Upper lobe of left lung (tissue), 6 donors: ENCODE results near the gene PDE11A. TPM values are rescaled to one million over a fixed set of nuclear protein-coding genes. Genes with fewer than 3 reads are reported as not detected.

Experiments used
- ATAC-seq, 2 donors: fragments of 200-7000 bp; cut with Tn5 transposase; one replicate each; pipeline ENCODE4 v1.9.1; 2022; ENCODE audit warnings: mild to moderate bottlenecking in 2 of 2, moderate library complexity in 2 of 2; ENCODE audit not compliant: low FRiP score in 2 of 2
- DNase-seq, 2 donors: peaks; one replicate each; pipeline ENCODE4 v3.0.0-alpha.2; 2019 to 2020
- H3K27ac ChIP-seq, 4 donors: fragments of 200-600 bp; sonication (generic); one replicate each; pipeline ENCODE4 v1.5.1; 2016 to 2019
- H3K27me3 ChIP-seq, 4 donors: fragments of 200-600 bp; sonication (generic); one replicate each; pipeline ENCODE4 v1.5.1; 2017 to 2019
- H3K36me3 ChIP-seq, 4 donors: fragments of 200-600 bp; sonication (generic); one replicate each; pipeline ENCODE4 v1.5.1; 2016 to 2019
- H3K4me1 ChIP-seq, 4 donors: fragments of 200-600 bp; sonication (generic); one replicate each; pipeline ENCODE4 v1.5.1; 2018 to 2019
- H3K4me3 ChIP-seq, 4 donors: fragments of 200-600 bp; sonication (generic); one replicate each; pipeline ENCODE4 v1.5.1; 2017 to 2019; ENCODE audit warnings: mild to moderate bottlenecking in 2 of 4, moderate library complexity in 1 of 4
- H3K9me3 ChIP-seq, 4 donors: fragments of 200-600 bp; sonication (generic); one replicate each; pipeline ENCODE4 v1.5.1; 2018 to 2019
- EP300 ChIP-seq, 4 donors: sonication (generic); formaldehyde crosslinking; IDR thresholded peaks; one replicate each; pipeline ENCODE4 v1.5.1; 2017; ENCODE audit warnings: antibody characterized with exemption in 4 of 4, control low read depth in 2 of 4
- POLR2A ChIP-seq, 4 donors: fragments of 450-650 bp; IDR thresholded peaks; one replicate each; pipeline ENCODE4 v1.5.1; 2016 to 2017; ENCODE audit warnings: antibody characterized with exemption in 4 of 4, mild to moderate bottlenecking in 2 of 4
- POLR2AphosphoS5 ChIP-seq, 2 donors: sonication (generic); formaldehyde crosslinking; IDR thresholded peaks; one replicate each; pipeline ENCODE4 v1.5.1; 2017; ENCODE audit warnings: antibody characterized with exemption in 2 of 2
- WGBS, 2 donors: methylation state at CpG; one replicate each; pipeline ENCODE4 v1.1.5; 2017 to 2018; 5-methylcytosine and 5-hydroxymethylcytosine counted together
- total RNA-seq, 6 donors: library from RNA; depleted of rRNA in 4 of 6; stranded (reverse); fragments of >200 nt in 4 of 6; gene quantifications; one replicate each; pipeline versions ENCODE4 v1.1.0 to v1.2.1, GENCODE V29; 2016 to 2021
- TF ChIP-seq, protein P1 (sequence below), 6 experiments: fragments of 450-650 bp in 4 of 6; fragments of 200-600 bp in 2 of 6; sonication (generic) in 2 of 6; IDR thresholded peaks; one replicate each; pipeline ENCODE4 v1.5.1; 2016 to 2019; ENCODE audit warnings: antibody characterized with exemption in 6 of 6
- donor health status: DM: no; HTN: no; CAD: no; lungs with moderate emphysema.
- donor health status: DM: no; HTN: yes; CAD: no; lungs with severe emphysema.

PDE11A gene
- total RNA-seq, 6 donors from 2014 or later, result 0.03 to 0.57 (median 0.33) TPM; not detected in 3

DNA sequence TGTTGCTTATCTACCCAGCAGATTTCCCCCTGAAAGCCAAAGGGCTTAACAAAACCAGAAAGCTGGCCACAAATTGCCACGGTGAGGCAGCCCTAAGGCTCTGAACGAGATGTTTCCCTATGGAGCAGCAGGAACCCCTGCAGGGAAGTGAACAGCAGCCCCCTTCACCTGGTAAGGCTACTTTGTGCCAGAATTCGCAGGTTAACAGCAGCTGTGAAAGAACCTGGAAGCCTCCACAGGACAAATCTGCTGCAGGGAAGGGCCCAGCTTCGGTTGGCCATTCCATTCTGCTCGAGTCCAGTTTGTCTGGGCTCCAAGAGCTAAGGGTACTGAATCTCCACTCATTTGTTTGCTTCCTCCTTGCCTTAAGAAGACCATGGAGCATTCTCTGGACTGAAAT, 175.3 kb downstream of the PDE11A start:
- 74% methylated on average over 5 of the region's 5 CpGs for WGBS, 2 donors
- TF ChIP-seq POLR2A (IDR thresholded peaks at IDR 0.05), result no peak
- TF ChIP-seq EP300 (IDR thresholded peaks at IDR 0.05), result no peak
- Histone ChIP-seq H3K36me3 (no peaks in the 10 kb centered on the region), H3K27me3 (no peaks in the 10 kb centered on the region), H3K27ac (no peak overlapping the region), H3K4me3 (no peak overlapping the region), H3K9me3 (no peaks in the 10 kb centered on the region), H3K4me1 (no peaks in the 10 kb centered on the region)
- ATAC-seq (no peak), DNase-seq (no peak)

DNA sequence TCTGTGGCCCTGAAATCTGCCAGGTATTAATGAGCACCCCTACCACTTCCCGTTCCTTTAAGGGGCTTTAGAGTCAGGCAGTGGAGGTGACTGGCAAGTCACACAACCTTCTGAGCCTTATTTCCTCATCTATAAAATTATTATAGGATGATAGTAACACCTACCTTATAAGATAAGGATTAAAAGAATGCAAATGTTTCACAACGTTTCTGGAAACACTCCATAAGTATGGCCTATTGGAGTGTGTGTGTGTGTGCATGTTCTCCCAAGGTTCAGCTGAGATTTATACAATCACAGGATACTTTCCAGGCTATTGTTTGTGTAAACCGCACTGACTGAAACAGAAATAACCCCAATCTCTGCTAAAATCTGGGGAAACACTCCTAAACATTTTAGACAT, 176.0 kb downstream of the PDE11A start:
- DNase-seq (no peak), ATAC-seq (no peak)
- no peak overlapping the region for H3K4me3 ChIP-seq
- TF ChIP-seq, protein P1, sequence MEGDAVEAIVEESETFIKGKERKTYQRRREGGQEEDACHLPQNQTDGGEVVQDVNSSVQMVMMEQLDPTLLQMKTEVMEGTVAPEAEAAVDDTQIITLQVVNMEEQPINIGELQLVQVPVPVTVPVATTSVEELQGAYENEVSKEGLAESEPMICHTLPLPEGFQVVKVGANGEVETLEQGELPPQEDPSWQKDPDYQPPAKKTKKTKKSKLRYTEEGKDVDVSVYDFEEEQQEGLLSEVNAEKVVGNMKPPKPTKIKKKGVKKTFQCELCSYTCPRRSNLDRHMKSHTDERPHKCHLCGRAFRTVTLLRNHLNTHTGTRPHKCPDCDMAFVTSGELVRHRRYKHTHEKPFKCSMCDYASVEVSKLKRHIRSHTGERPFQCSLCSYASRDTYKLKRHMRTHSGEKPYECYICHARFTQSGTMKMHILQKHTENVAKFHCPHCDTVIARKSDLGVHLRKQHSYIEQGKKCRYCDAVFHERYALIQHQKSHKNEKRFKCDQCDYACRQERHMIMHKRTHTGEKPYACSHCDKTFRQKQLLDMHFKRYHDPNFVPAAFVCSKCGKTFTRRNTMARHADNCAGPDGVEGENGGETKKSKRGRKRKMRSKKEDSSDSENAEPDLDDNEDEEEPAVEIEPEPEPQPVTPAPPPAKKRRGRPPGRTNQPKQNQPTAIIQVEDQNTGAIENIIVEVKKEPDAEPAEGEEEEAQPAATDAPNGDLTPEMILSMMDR (IDR thresholded peaks at IDR 0.05), result no peak
- no peak for TF ChIP-seq EP300 (IDR thresholded peaks at IDR 0.05)
- no peak for TF ChIP-seq POLR2A (IDR thresholded peaks at IDR 0.05)
- no peak for TF ChIP-seq POLR2AphosphoS5 (IDR thresholded peaks at IDR 0.05)
- H3K27ac ChIP-seq, result no peak overlapping the region
- H3K9me3 ChIP-seq, result no peaks in the 10 kb centered on the region
- no peaks in the 10 kb centered on the region for H3K36me3 ChIP-seq
- H3K4me1 ChIP-seq, result no peaks in the 10 kb centered on the region
- WGBS, 2 donors, result 25 to 35% methylated on average over 3 of the region's 3 CpGs
- no peaks in the 10 kb centered on the region for H3K27me3 ChIP-seq

DNA sequence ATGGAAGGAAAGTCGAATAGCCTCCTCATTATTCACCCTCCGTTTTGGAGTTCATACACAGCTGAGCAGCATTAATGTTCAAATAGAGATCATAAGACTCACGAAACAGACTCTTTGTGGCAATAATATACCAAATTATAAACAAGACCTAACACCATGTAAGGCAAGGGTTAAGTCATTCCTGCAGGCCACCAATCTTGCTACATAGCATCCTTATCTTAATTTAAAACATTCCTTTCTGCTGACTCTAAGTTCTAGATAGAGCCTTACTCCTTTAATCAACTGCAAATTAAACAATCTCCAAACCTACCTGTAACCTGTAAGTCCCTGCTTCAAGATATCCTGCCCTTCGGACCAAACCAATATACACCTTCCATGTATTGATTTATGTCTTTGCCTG, 178.0 kb downstream of the PDE11A start:
- Histone ChIP-seq H3K36me3 (no peaks in the 10 kb centered on the region), H3K4me3 (no peak overlapping the region), H3K9me3 (no peaks in the 10 kb centered on the region), H3K27ac (no peak overlapping the region), H3K27me3 (no peaks in the 10 kb centered on the region), H3K4me1 (no peaks in the 10 kb centered on the region)
- no peak for DNase-seq
- no peak for ATAC-seq
- no peak for TF ChIP-seq EP300 (IDR thresholded peaks at IDR 0.05)
- TF ChIP-seq POLR2AphosphoS5 (IDR thresholded peaks at IDR 0.05), result no peak
- TF ChIP-seq, protein P1 (IDR thresholded peaks at IDR 0.05), result no peak
- TF ChIP-seq POLR2A (IDR thresholded peaks at IDR 0.05), result no peak
- WGBS, 2 donors, result 57 to 69% methylated on average over 4 of the region's 4 CpGs

DNA sequence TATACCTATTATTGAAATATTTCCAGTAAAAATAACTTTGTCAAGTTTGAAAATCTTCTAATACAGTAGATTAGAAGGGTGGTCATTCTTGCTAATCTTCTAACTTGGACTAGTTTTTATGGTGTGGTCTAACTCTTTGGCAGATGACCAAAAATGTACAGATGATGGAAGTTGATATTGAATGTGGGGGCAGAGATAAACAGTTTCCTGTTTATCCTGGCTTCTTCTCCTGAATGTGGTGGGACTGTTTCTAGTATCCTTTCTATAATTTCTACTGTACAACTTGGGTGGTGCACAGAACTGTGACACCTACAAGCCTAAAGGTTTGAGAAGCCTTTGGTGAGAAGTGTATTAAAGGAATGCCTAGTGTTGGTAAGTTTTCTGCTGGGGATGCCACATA, 178.7 kb downstream of the PDE11A start:
- ATAC-seq (no peak), DNase-seq (no peak)
- Histone ChIP-seq H3K9me3 (no peaks in the 10 kb centered on the region), H3K27ac (no peak overlapping the region), H3K27me3 (no peaks in the 10 kb centered on the region), H3K4me1 (no peaks in the 10 kb centered on the region), H3K4me3 (no peak overlapping the region), H3K36me3 (no peaks in the 10 kb centered on the region)
- no peak for TF ChIP-seq POLR2AphosphoS5 (IDR thresholded peaks at IDR 0.05)

DNA sequence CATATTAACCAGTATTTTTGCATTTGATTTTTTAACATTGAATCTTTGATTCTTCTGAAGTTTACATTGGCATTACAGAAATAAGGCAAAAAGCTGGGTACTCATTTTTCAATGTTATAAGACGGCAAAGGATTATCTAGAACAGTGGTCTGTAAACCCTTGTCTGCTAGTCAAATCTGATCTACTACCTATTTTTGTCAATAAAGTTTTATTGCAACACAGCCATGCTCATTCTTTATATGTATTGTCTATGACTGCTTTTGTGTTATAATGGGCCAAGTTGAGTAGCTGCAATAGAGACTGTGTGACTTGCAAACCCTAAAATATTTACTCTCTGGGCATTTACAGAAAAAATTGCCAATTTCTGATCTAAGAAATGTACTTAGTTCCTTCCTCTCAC, 181.0 kb downstream of the PDE11A start:
- H3K27ac ChIP-seq, result no peak overlapping the region
- ATAC-seq (no peak), DNase-seq (no peak)
- no peak overlapping the region for H3K4me3 ChIP-seq
- WGBS, 2 donors, result 90 to 91% methylated on average over 1 of the region's 1 CpG
- no peaks in the 10 kb centered on the region for H3K36me3 ChIP-seq
- no peaks in the 10 kb centered on the region for H3K27me3 ChIP-seq
- H3K4me1 ChIP-seq, result no peaks in the 10 kb centered on the region
- H3K9me3 ChIP-seq, result no peaks in the 10 kb centered on the region
- no peak for TF ChIP-seq POLR2A (IDR thresholded peaks at IDR 0.05)

DNA sequence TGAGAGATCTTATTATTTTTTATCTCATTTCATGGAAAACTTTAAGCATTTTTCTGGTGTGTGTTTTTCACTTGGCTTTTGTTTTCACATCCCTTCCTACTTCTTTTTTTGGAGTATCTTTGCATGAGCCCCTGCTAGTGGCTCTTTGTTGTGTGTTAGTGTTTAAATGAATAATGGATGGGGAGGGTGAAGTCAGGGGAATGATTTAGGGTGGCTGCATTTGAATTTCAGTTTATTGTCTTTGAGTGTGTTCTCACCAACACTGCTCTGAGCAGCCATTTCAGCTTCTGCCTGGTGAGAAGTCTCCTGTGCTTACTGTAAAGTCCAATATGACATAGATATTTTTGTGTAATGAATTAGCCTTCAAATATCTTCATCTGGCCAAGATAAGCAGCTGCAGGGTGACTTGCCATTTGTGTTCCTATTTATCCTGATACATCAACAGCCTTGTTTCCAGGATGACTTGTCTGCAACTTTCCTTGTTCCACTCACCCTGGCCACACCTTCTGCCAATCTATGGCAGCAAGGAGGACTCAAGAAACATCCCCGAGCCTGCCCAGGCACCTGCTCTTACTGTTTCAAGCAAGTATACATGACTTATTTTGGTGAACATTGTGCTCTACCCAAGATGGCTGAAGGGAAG, 182.6 kb downstream of the PDE11A start:
- Histone ChIP-seq H3K9me3 (no peaks in the 10 kb centered on the region), H3K36me3 (no peaks in the 10 kb centered on the region), H3K27ac (no peak overlapping the region), H3K4me1 (no peaks in the 10 kb centered on the region), H3K27me3 (no peaks in the 10 kb centered on the region), H3K4me3 (no peak overlapping the region)
- 86 to 88% methylated on average over 1 of the region's 1 CpG for whole genome bisulfite sequencing, 2 donors
- TF ChIP-seq EP300 (IDR thresholded peaks at IDR 0.05) (no peak), POLR2A (IDR thresholded peaks at IDR 0.05) (no peak), POLR2AphosphoS5 (IDR thresholded peaks at IDR 0.05) (no peak)
- no peak for DNase-seq
- no peak for ATAC-seq

DNA sequence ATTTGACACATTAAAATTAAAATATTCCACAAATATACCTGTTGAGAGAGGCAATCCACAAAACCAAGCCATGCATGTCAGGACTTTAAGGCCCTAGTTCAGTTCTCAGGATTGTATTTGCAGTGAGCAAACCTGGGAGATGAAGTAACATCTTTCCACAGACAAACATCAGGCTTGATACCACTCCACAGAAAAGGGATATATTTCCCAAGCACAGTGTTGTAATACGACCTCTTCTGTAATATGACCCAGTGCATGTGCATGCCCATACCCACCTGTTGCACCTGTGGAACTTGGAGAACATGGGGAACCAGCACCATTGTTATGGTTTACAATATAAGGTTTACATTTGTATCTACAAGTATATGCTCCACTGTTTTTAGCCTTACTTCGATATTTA, 184.0 kb downstream of the PDE11A start:
- no peak for DNase-seq
- Histone ChIP-seq H3K4me3 (no peak overlapping the region), H3K36me3 (no peaks in the 10 kb centered on the region), H3K27ac (no peak overlapping the region), H3K4me1 (no peaks in the 10 kb centered on the region), H3K27me3 (no peaks in the 10 kb centered on the region), H3K9me3 (no peaks in the 10 kb centered on the region)
- no peak for ATAC-seq
- TF ChIP-seq EP300 (IDR thresholded peaks at IDR 0.05) (no peak), POLR2AphosphoS5 (IDR thresholded peaks at IDR 0.05) (no peak), POLR2A (IDR thresholded peaks at IDR 0.05) (no peak)
- TF ChIP-seq, protein P1 (IDR thresholded peaks at IDR 0.05), result no peak
- 64 to 72% methylated on average over 2 of the region's 2 CpGs for WGBS, 2 donors
